C4-2B (cell line): ENCODE results near the gene ALX3.

Experiments used
- CTCF ChIP-seq: fragments of 450-650 bp; conservative IDR thresholded peaks from 2 replicates; pipeline ENCODE4 v1.5.1; 2017; ENCODE audit warnings: mild to moderate bottlenecking
- ZFX ChIP-seq: fragments of 450-650 bp; IDR thresholded peaks from 2 replicates; pipeline ENCODE4 v1.6.1; 2017

- TF ChIP-seq CTCF (no peak), ZFX (no peak)
These were observed 3.0 kb downstream of the ALX3 start for GRCh38 chr1:110067479-110067892.
